ENCODE data around the gene SUGCT.

- TF ChIP-seq CTCF (IDR thresholded peaks at IDR 0.05), result no peak
- no peak for TF ChIP-seq POLR2A (IDR thresholded peaks at IDR 0.05)
- TF ChIP-seq POLR2AphosphoS5 (IDR thresholded peaks at IDR 0.05), result no peak
- no peak for TF ChIP-seq EP300 (IDR thresholded peaks at IDR 0.05)
These were observed 265.7 kb downstream of the SUGCT start for GRCh38 chr7:40400525-40400924.

Measured in stomach (tissue), 4 donors.